Caco-2 (cell line): ENCODE measurements around the gene UBE3A. TPM values are rescaled to one million over a fixed set of nuclear protein-coding genes. Genes with fewer than 3 reads are reported as not detected.

Experiments
- BruUV-seq: library from RNA; stranded (reverse); fragments of 400-500 nt; replicated peaks from 2 replicates; lab custom pipeline; 2021; lab: Mats Ljungman, UMichigan
- CTCF ChIA-PET: fragments of 300-600 bp; sonication (Branson Sonifier 250); formaldehyde crosslinking; loops from one replicate; lab custom pipeline; 2022; ENCODE audit warnings: antibody characterized with exemption; lab: Charles Lee
- POLR2A ChIA-PET: fragments of 300-600 bp; sonication (Branson Sonifier 250); formaldehyde crosslinking; loops from one replicate; lab custom pipeline; 2022; ENCODE audit warnings: antibody characterized with exemption; lab: Charles Lee
- DNase-seq, 2 experiments: peaks; one replicate each; pipeline versions ENCODE4 v3.0.0 to v3.0.0-alpha.2; 2020 to 2022
- H3K27me3 ChIP-seq: replicated peaks from 2 replicates; pipeline ENCODE4 v1.6.0; 2011; ENCODE audit warnings: low read length; ENCODE audit not compliant: control insufficient read depth, insufficient read depth
- H3K36me3 ChIP-seq: 2 replicates; pipeline ENCODE4 v1.5.1; 2011; ENCODE audit warnings: low read length; ENCODE audit not compliant: control insufficient read depth, insufficient read depth
- H3K4me1 ChIP-seq: fragments of 250-450 bp; sonication (Bioruptor Pico); 2 replicates; pipeline ENCODE4 v1.5.1; 2020; ENCODE audit warnings: mild to moderate bottlenecking
- H3K4me3 ChIP-seq: 2 replicates; pipeline ENCODE4 v1.5.1; 2011; ENCODE audit warnings: low read depth, mild to moderate bottlenecking, control low read depth, low read length
- H3K9me3 ChIP-seq: fragments of 250-450 bp; sonication (Bioruptor Pico); 2 replicates; pipeline ENCODE4 v1.5.1; 2020; ENCODE audit warnings: mild to moderate bottlenecking, moderate library complexity
- H3K27ac Mint-ChIP-seq: one replicate; pipeline ENCODE4 v1.8.0; 2022; ENCODE audit warnings: mixed read lengths; ENCODE audit not compliant: unreplicated experiment
- H3K27me3 Mint-ChIP-seq: one replicate; pipeline ENCODE4 v1.8.0; 2022; ENCODE audit warnings: mixed read lengths; ENCODE audit not compliant: insufficient read depth, unreplicated experiment
- H3K36me3 Mint-ChIP-seq: one replicate; pipeline ENCODE4 v1.8.0; 2022; ENCODE audit warnings: mild to moderate bottlenecking, mixed read lengths; ENCODE audit not compliant: insufficient read depth, unreplicated experiment
- H3K4me1 Mint-ChIP-seq: one replicate; pipeline ENCODE4 v1.8.0; 2022; ENCODE audit warnings: low read depth, mixed read lengths; ENCODE audit not compliant: unreplicated experiment
- H3K4me3 Mint-ChIP-seq: one replicate; pipeline ENCODE4 v1.8.0; 2022; ENCODE audit warnings: mild to moderate bottlenecking, moderate library complexity, mixed read lengths; ENCODE audit not compliant: unreplicated experiment
- H3K9me3 Mint-ChIP-seq: one replicate; pipeline ENCODE4 v1.8.0; 2022; ENCODE audit warnings: mixed read lengths; ENCODE audit not compliant: unreplicated experiment
- intact Hi-C: fragments of 100-400 bp; cut with micrococcal nuclease; formaldehyde crosslinking; loops from one replicate; pipeline ENCODE4 v1.10.0; 2022; ENCODE audit not compliant: unreplicated experiment
- total RNA-seq: library from RNA; stranded (reverse); gene quantifications from 2 replicates; pipeline ENCODE4 v1.2.3, GENCODE V29; 2022
- TF ChIP-seq, protein P1 (sequence below), 2 experiments: fragments of 200-600 bp in 1 of 2; IDR thresholded peaks; 1 replicate in 1 of 2; 2 replicates in 1 of 2; pipeline versions ENCODE4 v1.5.1 to v1.8.0; 2011 to 2022; ENCODE audit warnings: antibody characterized with exemption in 1 of 2, control low read depth in 1 of 2, inconsistent platforms in 1 of 2, low read depth in 1 of 2, low read length in 1 of 2, mild to moderate bottlenecking in 1 of 2, moderate library complexity in 1 of 2; ENCODE audit not compliant: insufficient read depth in 1 of 2, severe bottlenecking in 1 of 2, unreplicated experiment in 1 of 2

The UBE3A gene
- total RNA-seq, 1 experiment from 2014 or later: 125 TPM

DNA sequence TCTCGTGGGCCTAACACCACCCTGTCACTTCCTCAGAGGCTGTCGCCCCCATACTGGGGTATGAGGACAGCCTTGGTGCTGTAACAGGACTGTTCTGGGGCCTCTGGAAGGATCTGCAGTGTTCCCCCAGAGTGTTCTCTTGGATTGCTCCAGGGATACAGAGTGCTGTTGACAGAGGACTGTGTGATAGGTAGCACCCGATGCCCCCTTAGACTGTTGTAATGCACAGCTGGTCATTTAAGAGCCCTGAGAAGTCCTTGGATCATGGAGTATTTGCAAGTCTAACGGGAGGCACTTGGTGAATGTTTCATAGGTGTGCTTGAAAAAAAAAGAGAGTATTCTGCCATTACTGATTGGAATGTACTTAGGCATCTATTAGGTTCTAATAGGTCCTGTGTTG, 35.4 kb upstream of the UBE3A start:
- H3K36me3 ChIP-seq: no peaks in the 10 kb centered on the region
- DNase-seq: no peak
- POLR2A ChIA-PET: no interaction called here
- H3K9me3 Mint-ChIP-seq: no peaks in the 10 kb centered on the region
- BruUV-seq: no TSS peak
- no peak overlapping the region for H3K4me3 ChIP-seq
- no peak overlapping the region for H3K4me3 Mint-ChIP-seq
- CTCF ChIA-PET: no interaction called here
- no peak overlapping the region for H3K27ac Mint-ChIP-seq
- no peaks in the 10 kb centered on the region for H3K4me1 ChIP-seq
- H3K9me3 ChIP-seq: 0 out of 2 replicates have a peak, but pooled peaks cover 5% of the 10 kb centered on the region
- no peaks in the 10 kb centered on the region for H3K27me3 Mint-ChIP-seq
- H3K27me3 ChIP-seq: no peaks in the 10 kb centered on the region
- TF ChIP-seq, protein P1, sequence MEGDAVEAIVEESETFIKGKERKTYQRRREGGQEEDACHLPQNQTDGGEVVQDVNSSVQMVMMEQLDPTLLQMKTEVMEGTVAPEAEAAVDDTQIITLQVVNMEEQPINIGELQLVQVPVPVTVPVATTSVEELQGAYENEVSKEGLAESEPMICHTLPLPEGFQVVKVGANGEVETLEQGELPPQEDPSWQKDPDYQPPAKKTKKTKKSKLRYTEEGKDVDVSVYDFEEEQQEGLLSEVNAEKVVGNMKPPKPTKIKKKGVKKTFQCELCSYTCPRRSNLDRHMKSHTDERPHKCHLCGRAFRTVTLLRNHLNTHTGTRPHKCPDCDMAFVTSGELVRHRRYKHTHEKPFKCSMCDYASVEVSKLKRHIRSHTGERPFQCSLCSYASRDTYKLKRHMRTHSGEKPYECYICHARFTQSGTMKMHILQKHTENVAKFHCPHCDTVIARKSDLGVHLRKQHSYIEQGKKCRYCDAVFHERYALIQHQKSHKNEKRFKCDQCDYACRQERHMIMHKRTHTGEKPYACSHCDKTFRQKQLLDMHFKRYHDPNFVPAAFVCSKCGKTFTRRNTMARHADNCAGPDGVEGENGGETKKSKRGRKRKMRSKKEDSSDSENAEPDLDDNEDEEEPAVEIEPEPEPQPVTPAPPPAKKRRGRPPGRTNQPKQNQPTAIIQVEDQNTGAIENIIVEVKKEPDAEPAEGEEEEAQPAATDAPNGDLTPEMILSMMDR (IDR thresholded peaks at IDR 0.05; ENCODE audit: insufficient read depth in 1 of 2, low read depth in 1 of 2, low read length in 1 of 2, severe bottlenecking in 1 of 2, unreplicated experiment in 1 of 2): no peak
- H3K4me1 Mint-ChIP-seq: no peaks in the 10 kb centered on the region
- intact Hi-C loops: no loop called here
- no peaks in the 10 kb centered on the region for H3K36me3 Mint-ChIP-seq

DNA sequence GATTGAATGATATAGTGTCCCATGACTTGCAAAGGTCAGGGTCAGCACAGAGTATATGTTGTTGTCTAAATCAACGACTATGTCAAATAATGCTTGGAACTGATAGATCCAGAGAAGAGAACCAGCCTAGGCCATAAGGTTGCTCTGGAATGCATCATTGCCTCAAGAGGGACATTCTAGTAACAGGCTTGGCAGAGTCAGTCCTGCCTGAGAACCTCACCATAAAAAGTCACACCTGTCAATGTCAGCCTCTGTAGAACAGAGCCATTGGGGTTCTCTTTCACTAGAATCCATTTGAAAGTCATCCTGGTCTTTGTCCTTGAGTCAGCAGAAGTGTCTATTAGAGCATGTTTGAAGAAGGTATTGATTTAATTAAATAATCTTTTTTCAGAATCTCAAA, 31.4 kb upstream of the UBE3A start:
- ChIA-PET POLR2A (no interaction called here), CTCF (no interaction called here)
- Mint-ChIP-seq H3K9me3 (peaks cover 12% of the 10 kb centered on the region), H3K36me3 (no peaks in the 10 kb centered on the region), H3K27ac (no peak overlapping the region), H3K4me1 (no peaks in the 10 kb centered on the region), H3K27me3 (peaks cover 5% of the 10 kb centered on the region), H3K4me3 (no peak overlapping the region)
- TF ChIP-seq, protein P1 (IDR thresholded peaks at IDR 0.05; ENCODE audit: insufficient read depth in 1 of 2, low read depth in 1 of 2, low read length in 1 of 2, severe bottlenecking in 1 of 2, unreplicated experiment in 1 of 2): no peak
- H3K9me3 ChIP-seq: 0 out of 2 replicates have a peak, but pooled peaks cover 8% of the 10 kb centered on the region
- no TSS peak for BruUV-seq
- H3K27me3 ChIP-seq: no peaks in the 10 kb centered on the region
- no peaks in the 10 kb centered on the region for H3K36me3 ChIP-seq
- intact Hi-C loops: no loop called here
- H3K4me1 ChIP-seq: no peaks in the 10 kb centered on the region
- no peak for DNase-seq
- no peak overlapping the region for H3K4me3 ChIP-seq

DNA sequence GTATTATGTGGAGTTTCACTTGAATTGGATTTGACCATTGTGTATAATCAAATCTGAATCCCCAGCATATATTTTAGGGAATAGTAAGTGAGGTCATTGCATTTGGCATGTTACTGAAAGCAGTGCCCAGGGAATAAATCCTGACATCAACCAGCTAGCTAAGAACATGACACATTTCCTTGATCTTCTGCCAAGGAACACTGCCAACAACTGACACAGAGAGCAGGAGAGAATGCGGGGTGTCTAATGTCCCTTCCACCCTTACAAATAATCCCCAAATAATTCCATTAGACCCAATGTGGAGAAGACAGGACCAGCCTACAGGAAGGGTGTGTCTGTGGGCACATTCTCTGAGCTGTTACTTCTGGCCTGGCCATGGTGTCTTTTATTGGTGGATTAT, 30.6 kb upstream of the UBE3A start:
- no peak for DNase-seq
- H3K36me3 ChIP-seq: no peaks in the 10 kb centered on the region
- peaks cover 5% of the 10 kb centered on the region for H3K27me3 Mint-ChIP-seq
- no peaks in the 10 kb centered on the region for H3K36me3 Mint-ChIP-seq
- intact Hi-C loops: no loop called here
- H3K4me1 ChIP-seq: no peaks in the 10 kb centered on the region
- H3K4me3 Mint-ChIP-seq: no peak overlapping the region
- no peak overlapping the region for H3K4me3 ChIP-seq
- H3K9me3 ChIP-seq: 0 out of 2 replicates have a peak, but pooled peaks cover 8% of the 10 kb centered on the region
- ChIA-PET POLR2A (no interaction called here), CTCF (no interaction called here)
- no TSS peak for BruUV-seq
- TF ChIP-seq, protein P1 (IDR thresholded peaks at IDR 0.05; ENCODE audit: insufficient read depth in 1 of 2, low read depth in 1 of 2, low read length in 1 of 2, severe bottlenecking in 1 of 2, unreplicated experiment in 1 of 2): no peak
- H3K27ac Mint-ChIP-seq: no peak overlapping the region
- H3K9me3 Mint-ChIP-seq: peaks cover 16% of the 10 kb centered on the region
- no peaks in the 10 kb centered on the region for H3K4me1 Mint-ChIP-seq
- H3K27me3 ChIP-seq: no peaks in the 10 kb centered on the region
